ENCODE results near the gene DNAJC15. TPM values are rescaled to one million over a fixed set of nuclear protein-coding genes. Genes with fewer than 3 reads are reported as not detected.

DNAJC15 gene
- total RNA-seq, 1 experiment from 2014 or later, result 12.5 TPM

GRCh38 chr13:43136920-43137575, 113.7 kb downstream of the DNAJC15 start:
- Histone ChIP-seq H4K20me1 (ENCODE audit: low read length) (no peaks in the 10 kb centered on the region), H3K4me1 (ENCODE audit: insufficient read depth, low read length) (peaks cover 7% of the 10 kb centered on the region; the same call in 1 of the 2 replicates), H2AFZ (ENCODE audit: low read length) (no peak overlapping the region), H3F3A (ENCODE audit: low read length, unreplicated experiment) (no peaks in the 10 kb centered on the region), H3K36me3 (ENCODE audit: low read depth, low read length) (no peaks in the 10 kb centered on the region), H3K27ac (ENCODE audit: low read length) (no peak overlapping the region), H3K79me2 (ENCODE audit: low read length) (no peaks in the 10 kb centered on the region), H3K4me2 (ENCODE audit: low read length) (no peak overlapping the region), H3K9ac (ENCODE audit: low read length) (no peak overlapping the region), H3K9me2 (replicated peaks; ENCODE audit: low read length) (no peaks in the 10 kb centered on the region), H3K27me3 (ENCODE audit: low read length) (no peaks in the 10 kb centered on the region), H3K9me3 (ENCODE audit: low read length) (no peaks in the 10 kb centered on the region), H3K4me3 (ENCODE audit: low read length) (no peak overlapping the region)
- ATAC-seq (no peak), DNase-seq (no peak)
- TF ChIP-seq EZH2phosphoT487 (IDR thresholded peaks at IDR 0.05; ENCODE audit: borderline replicate concordance, low read length) (no peak), EZH2 (IDR thresholded peaks at IDR 0.05; ENCODE audit: low read length, unreplicated experiment) (no peak), CTCF (conservative IDR thresholded peaks at IDR 0.05; ENCODE audit: low read depth, low read length) (no peak)
- no TSS peak for BruUV-seq (replicated peaks)
- CTCF ChIA-PET, result no interaction called here
- intact Hi-C loops (cut with micrococcal nuclease), result no loop called here
- POLR2A ChIA-PET (ENCODE audit: unreplicated experiment), result no interaction called here

- POLR2A ChIA-PET (ENCODE audit: unreplicated experiment), result no interaction called here
- no TSS peak for BruUV-seq (replicated peaks)
- no peaks in the 10 kb centered on the region for H3F3A ChIP-seq (ENCODE audit: low read length, unreplicated experiment)
- H4K20me1 ChIP-seq (ENCODE audit: low read length), result no peaks in the 10 kb centered on the region
- TF ChIP-seq EZH2 (IDR thresholded peaks at IDR 0.05; ENCODE audit: low read length, unreplicated experiment) (no peak), EZH2phosphoT487 (IDR thresholded peaks at IDR 0.05; ENCODE audit: borderline replicate concordance, low read length) (no peak), CTCF (conservative IDR thresholded peaks at IDR 0.05; ENCODE audit: low read depth, low read length) (no peak)
- H3K27ac ChIP-seq (ENCODE audit: low read length), result no peak overlapping the region
- no peaks in the 10 kb centered on the region for H3K9me3 ChIP-seq (ENCODE audit: low read length)
- DNase-seq (no peak), ATAC-seq (no peak)
- H3K9ac ChIP-seq (ENCODE audit: low read length), result no peak overlapping the region
- no peaks in the 10 kb centered on the region; the same call in 1 of the 2 replicates for H3K4me1 ChIP-seq (ENCODE audit: insufficient read depth, low read length)
- intact Hi-C loops (cut with micrococcal nuclease), result no loop called here
- no peaks in the 10 kb centered on the region for H3K9me2 ChIP-seq (replicated peaks; ENCODE audit: low read length)
- H3K4me2 ChIP-seq (ENCODE audit: low read length), result no peak overlapping the region
- CTCF ChIA-PET, result no interaction called here
- no peaks in the 10 kb centered on the region for H3K79me2 ChIP-seq (ENCODE audit: low read length)
- no peak overlapping the region for H3K4me3 ChIP-seq (ENCODE audit: low read length)
- no peaks in the 10 kb centered on the region for H3K27me3 ChIP-seq (ENCODE audit: low read length)
- H2AFZ ChIP-seq (ENCODE audit: low read length), result no peak overlapping the region
- H3K36me3 ChIP-seq (ENCODE audit: low read depth, low read length), result no peaks in the 10 kb centered on the region
Measured at GRCh38 chr13:43139211-43139610, 115.8 kb downstream of the DNAJC15 start.

GRCh38 chr13:43139921-43140320, 116.5 kb downstream of the DNAJC15 start:
- intact Hi-C loops (cut with micrococcal nuclease), result no loop called here
- DNase-seq (no peak), ATAC-seq (no peak)
- no peaks in the 10 kb centered on the region for H3K9me3 ChIP-seq (ENCODE audit: low read length)
- no peak overlapping the region for H3K27ac ChIP-seq (ENCODE audit: low read length)
- no peaks in the 10 kb centered on the region for H3K9me2 ChIP-seq (replicated peaks; ENCODE audit: low read length)
- H3F3A ChIP-seq (ENCODE audit: low read length, unreplicated experiment), result no peaks in the 10 kb centered on the region
- TF ChIP-seq CTCF (conservative IDR thresholded peaks at IDR 0.05; ENCODE audit: low read depth, low read length), result no peak
- no peaks in the 10 kb centered on the region for H4K20me1 ChIP-seq (ENCODE audit: low read length)
- no peaks in the 10 kb centered on the region for H3K79me2 ChIP-seq (ENCODE audit: low read length)
- ChIA-PET CTCF (no interaction called here), POLR2A (ENCODE audit: unreplicated experiment) (interaction anchor here (0.7 kb wide), 1 partner anchor 656 kb away, joined by 4 read pairs; no protein-coding TSS in a partner anchor)
- no peak overlapping the region for H3K4me3 ChIP-seq (ENCODE audit: low read length)
- no peak overlapping the region for H3K9ac ChIP-seq (ENCODE audit: low read length)
- no peaks in the 10 kb centered on the region; the same call in 1 of the 2 replicates for H3K4me1 ChIP-seq (ENCODE audit: insufficient read depth, low read length)
- H3K27me3 ChIP-seq (ENCODE audit: low read length), result no peaks in the 10 kb centered on the region
- no peak overlapping the region for H2AFZ ChIP-seq (ENCODE audit: low read length)
- H3K36me3 ChIP-seq (ENCODE audit: low read depth, low read length), result no peaks in the 10 kb centered on the region
- H3K4me2 ChIP-seq (ENCODE audit: low read length), result no peak overlapping the region
- no TSS peak for BruUV-seq (replicated peaks)
